NCI-H128 (cell line): ENCODE measurements around the gene BLTP2.
"Not testable (repeated sequence)": the region's sequence is repeated elsewhere in the genome, so short reads cannot be mapped to it uniquely, and the experiment has no call there.

Experiments used
- DNase-seq: peaks from one replicate; lab custom pipeline; 2025; ENCODE audit not compliant: unreplicated experiment; lab: John Stamatoyannopoulos, UW

Gene BLTP2

DNA sequence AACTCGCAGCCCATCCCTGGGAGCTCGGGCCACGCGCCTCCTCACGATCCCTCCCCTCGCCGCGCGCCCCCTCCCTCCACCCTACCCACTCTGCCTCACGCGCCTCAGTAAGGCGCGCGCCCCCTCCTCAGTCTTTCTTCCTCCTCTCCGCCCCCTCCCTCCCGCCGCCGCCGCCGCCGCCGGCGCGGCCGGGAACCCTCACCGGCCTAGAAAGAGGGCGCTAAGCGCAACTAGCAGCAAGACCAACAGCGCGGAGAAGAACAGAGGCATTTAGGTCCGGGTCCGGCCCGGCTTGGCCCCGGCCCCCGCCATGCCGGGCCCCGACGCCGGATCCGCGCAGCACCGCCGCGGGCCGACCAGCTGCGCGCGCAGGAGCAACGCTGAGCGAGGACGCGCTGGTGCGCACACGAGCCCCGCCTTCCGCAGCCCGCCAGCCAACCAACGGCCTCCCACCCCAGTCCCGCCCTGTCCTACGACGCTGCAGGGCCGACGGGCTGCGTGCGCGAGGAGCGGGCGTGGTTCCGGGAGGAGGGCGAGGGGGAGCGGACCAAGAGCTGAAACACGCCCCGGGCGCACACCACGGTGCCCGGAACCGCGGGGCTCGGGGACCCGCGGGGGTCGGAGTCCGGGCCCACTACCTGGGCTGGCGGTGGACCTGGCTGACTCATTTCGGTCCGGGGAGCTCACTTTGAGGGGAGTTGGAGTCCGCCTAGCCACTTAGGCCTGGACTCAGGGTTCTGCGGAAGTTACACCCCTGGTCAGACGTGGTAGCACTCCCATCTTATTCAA lies at the start of gene BLTP2:
BLTP2 (minus strand) TSS at position 372 of the 789 bp plus-strand sequence; CDS start at position 270, 102 bp downstream.
- peak; percentile 64 for DNase-seq

DNA sequence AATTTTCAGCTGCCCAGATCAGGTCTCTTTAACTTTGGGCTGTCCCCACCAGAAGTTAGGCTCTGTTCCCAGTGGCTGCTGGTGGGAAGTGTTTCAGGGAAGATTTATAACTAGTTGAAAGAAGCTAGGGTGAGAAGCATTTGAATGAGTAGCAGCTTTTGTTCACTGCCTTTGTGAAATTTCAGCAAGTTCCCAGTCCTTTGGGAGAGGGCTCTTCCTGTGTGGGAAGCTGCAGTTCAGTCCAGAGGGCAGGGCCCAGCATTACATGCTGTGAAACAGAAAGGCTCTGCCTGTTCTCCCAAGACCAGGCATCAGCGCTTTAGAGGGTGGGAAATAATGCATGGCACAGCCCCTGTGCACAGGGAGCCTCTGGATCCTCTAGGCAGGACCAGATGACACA lies 48.9 kb upstream of the BLTP2 start:
- DNase-seq, result no peak

DNA sequence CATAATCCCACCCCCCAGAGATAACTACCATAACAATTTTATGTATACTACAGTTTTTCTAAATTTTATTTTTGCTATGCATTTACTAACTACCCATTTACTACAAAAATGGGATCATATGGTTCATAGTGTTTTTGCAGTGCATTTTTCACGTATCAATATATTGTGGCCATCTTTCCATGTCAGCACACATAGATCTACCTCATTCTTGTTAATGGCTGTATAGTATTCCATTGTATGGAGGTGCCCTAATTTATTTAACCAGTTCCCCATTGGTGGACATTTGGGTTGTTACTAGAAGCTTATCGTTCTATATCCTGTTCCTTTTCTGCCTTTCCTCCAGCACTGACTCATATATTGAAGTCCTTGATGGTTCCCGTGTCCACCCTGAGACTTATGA lies 44.1 kb upstream of the BLTP2 start:
- DNase-seq, result no peak

DNA sequence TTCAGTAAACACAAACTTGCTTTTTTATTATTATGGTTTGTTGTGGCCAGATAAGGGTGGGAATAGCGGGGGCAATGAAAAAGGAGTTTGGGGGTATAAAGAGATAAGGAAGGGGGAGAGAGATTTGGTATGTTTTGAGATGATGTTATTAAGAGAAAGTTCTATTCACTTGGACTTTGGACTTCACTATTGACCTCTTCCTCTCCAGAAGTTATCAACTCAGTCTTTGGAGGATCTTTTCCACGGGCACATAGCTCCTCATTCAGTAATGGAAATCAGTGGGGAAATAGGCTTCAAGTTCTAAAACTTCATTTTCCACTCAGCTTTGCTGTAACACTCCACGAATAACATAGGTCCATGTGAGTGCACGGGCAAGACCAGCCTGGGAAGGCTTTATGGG lies 43.5 kb upstream of the BLTP2 start:
- DNase-seq, result no peak

DNA sequence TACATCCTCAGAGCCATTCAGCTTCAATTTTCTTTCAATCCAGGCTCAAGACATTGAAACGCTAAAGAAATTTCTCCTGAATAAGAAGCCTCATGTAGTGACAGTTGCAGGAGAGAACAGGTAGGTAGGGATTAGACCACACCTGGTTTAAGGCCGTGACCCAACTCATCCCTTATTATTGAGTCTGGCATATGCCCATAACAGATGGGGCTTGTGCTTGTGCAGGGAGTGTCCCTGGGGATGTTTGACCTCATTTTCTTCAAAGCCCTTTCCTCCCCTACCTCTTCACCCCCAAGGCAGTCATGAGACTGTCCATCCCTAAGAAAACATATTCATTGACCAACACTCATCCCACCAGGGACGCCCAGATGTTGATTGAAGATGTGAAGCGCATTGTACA lies 41.3 kb upstream of the BLTP2 start:
- DNase-seq, result no peak

DNA sequence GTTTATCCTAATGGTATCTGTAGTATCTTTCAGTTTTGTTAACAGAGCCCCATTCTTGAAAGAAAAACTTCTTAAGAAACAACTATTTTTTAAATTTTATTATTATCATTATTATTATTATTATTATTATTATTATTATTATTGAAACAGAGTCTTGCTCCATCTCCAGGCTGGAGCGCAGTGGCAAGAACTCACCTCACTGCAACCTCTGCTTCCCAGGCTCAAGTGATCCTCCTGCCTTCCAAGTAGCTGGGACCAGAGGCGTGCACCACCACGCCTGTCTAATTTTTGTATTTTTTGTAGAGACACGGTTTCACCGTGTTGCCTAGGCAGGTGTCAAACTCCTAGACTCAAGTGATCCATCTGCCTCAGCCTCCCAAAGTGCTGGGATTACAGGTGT lies 40.4 kb upstream of the BLTP2 start:
- no peak for DNase-seq

DNA sequence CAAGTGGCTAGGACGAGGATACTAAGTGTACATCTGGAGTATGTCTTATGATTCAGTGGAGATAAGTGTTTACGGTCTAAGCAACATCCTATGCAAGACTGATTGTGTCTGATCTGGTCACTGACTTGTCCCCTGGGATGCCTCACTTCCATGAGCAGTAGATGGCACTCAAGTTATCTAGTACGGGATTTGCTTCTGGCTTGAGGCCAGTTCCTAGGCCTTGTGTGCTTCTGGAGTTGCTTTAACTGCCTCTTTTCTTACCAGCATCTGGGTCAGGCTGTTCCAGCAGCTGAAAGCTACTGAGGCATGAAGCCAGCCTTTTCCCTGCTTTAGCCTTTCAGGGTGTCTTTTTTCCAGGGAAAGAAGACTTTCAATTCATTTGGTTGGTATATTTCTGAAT lies 40.0 kb upstream of the BLTP2 start:
- DNase-seq, result no peak

DNA sequence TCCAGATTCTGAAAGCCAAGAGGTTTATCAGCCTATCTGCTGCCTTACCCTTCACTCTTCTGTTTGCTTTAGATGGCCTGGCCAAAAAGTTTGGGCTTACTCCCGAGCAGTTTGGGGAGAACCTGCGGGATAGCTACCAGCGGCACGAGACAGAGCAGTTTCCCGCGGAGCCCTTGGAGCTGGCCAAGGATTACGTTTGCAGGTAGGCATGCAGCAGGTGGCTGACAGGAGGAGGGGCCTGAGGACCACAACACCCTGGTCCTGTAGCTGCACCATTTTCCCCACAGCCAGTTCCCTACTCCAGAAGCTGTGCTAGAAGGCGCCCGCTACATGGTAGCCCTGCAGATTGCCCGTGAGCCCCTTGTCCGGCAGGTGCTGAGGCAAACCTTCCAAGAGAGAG lies 37.7 kb upstream of the BLTP2 start:
- no peak for DNase-seq

DNA sequence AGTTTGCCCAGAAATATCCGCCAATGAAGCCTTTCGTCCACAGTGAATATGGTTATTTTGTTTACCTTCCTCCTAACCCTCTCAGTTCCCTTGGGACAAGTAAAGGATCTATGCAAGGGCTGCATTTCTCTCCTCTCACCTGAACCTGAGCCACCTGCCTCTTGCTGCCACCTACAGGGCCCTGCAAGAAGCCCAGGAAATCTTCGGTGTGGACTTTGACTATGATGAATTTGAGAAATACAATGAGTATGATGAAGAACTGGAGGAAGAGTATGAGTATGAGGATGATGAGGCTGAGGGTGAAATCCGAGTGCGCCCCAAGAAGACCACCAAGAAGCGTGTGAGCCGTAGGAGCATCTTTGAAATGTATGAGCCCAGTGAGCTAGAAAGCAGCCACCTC lies 31.0 kb upstream of the BLTP2 start:
- DNase-seq, result no peak

DNA sequence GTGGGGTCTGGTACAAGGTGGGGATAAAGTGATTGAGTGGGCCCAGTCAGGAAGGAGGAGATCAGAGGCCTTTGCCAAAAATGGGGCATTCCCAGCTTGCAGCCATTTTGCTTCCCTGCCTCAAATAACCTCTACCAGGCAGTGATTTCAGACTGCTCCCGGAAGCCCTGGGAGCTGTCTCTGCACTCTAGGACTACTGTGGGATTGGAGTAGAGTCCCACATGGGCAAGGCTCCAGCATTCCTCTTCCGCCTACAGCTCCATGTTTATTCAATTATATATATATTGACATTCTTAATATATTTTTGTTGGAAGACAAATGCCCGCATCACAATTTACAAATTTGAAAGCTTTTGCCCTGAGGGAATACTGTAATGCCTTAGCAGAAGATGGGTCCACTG lies 30.5 kb upstream of the BLTP2 start:
- DNase-seq, result no peak

DNA sequence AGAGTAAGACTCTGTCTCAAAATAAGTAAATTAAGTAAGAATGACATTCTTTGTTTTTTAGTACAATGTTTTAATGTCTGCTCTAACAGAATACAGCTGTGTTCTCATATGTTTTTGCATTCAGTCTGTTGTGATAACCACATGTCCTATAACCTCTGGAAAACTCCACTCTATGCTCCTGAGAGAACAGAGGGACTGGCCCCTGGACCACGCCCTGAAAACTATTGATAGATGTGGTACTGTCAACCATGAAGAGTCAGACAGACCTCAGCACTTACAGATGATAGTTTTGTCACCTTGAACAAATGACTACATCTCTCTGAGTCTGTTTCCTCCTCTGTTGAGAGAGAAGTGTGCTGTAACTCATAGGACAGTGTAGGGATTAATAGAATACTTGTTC lies 25.0 kb upstream of the BLTP2 start:
- DNase-seq, result no peak

DNA sequence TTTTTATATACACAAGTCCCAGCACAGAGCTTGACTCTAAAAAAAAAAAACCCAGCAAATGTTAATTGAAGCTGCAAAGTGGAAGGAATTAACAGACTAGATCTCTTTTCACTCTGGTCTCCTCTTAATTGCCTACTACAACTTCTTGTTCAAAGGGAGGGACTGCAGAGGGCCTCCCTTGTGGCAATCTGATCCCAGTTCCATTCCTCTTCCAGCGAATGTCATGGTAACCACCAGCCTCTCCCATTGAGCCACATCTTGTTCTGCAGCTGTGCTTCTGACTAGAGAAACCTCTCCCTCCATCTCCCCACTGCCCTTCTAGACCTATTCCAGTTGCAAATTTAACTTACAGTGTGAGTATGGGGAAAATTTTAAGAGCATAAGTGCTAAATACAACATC lies 22.9 kb upstream of the BLTP2 start:
- DNase-seq, result no peak

DNA sequence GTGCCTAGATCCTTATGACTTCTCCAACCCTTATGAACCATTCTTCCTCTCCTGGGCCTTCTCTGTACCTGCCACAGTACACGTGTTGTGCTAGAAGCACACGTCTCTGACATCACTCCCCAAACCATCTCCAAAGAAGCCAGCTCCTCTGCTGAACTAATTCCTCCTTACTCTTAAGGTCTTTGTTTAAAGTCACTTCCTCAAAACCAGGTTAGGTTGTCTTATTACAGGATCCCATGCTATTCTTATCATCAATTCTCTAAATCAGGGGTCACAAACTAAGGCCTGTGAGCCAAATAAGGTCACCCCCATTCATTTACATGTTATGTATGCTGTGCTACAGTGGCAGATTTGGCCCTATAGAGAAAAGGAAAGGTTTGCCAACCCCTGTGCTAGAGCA lies 21.0 kb upstream of the BLTP2 start:
- DNase-seq, result no peak

DNA sequence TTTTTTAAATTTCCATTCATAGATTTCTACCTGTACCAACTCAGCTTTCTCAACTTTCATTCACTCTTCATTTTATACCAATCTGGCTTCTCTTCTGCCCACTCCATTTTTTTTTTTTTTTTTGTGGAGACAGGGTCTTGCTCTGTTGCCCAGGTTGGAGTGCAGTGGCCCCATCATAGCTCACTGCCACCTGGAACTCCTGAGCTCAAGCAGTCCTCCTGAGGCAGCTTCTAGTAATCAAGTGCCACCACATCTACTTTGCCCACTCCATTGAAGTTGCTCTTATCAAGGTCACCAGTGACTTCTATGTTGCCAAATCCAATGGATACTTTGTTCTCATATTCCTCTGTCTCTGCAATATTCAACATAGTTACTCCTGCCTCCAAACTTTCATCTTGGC lies 18.8 kb upstream of the BLTP2 start:
- DNase-seq, result no peak

DNA sequence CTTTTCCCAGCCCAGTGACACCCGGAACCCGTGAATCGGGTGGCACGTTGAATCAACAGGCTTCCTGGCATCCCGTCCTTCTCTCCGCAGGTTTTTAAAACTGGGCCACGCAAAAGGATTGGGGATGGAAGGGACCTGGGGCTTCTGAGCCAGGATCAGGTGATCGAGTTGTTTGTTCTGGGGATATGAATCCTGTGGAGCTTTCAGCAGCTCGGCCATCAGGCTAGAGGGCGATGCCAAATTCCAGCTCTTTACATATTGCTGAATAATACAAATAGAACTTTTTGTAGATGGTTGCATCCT lies 17.5 kb upstream of the BLTP2 start:
- DNase-seq, result no peak

DNA sequence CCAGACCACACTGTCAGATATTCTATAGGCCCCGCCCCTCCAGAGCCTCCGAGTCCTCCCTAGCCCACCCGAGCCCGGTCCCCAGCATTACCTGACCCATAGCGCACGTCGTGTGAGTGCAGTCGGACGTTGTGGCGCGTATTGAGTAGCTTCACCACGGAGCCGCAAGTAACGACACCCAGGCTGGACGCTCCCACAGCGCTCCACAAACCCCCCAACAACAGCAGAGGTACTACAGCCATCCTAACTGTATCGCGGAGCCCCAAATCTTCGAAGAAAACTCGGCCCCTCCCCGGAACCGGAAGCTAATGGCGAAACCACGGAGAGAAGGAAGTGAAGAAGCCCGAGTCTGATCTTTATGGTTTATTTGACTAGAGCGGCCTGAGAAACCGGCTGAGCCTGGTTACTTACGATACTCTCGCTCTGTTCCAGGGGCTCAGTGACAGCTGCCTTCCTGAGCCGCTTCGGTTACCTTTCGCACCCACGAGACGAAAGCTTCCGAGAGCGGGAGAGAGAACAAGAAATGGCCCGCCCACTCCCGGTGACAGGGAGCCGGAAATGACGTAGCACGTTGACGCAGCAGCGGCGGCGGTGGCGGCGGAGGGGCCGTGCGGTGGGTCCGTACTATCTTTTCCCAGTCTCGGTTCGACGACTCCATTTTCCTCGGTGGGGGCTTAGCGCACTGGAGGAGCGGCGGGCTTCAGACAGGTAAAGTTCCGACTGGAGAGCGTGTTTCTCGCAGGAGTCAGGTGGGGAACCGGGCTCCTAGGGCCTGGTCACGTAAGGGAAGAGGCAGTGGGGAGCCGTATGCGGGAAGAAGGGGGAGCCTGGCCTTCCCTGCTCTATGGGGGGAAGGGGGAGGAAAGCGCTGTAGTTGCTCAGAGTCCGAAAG lies 16.9 kb upstream of the BLTP2 start, which contains the start of the genes SDF2 and SUPT6H:
SDF2 (minus strand) TSS at position 272 of the 892 bp plus-strand sequence; CDS start at position 242, 30 bp downstream.
SUPT6H (plus strand) TSS at position 571 of the 892 bp plus-strand sequence. CDS start 11,197 bp downstream, outside the sequence.
- peak; percentile 53 for DNase-seq

DNA sequence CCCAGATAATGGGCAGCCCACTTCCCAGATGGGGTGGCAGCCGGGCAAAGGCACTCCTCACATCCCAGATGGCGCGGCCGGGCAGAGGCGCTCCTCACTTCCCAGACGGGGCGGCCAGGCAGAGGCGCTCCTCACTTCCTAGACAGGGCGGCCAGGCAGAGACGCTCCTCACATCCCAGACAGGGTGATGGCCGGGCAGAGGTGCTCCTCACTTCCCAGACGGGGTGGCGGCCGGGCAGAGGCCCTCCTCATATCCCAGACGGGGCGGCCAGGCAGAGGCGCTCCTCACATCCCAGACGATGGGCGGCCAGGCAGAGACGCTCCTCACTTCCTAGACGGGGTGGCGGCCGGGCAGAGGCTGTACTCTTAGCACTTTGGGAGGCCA lies 14.5 kb upstream of the BLTP2 start:
- not testable (repeated sequence) for DNase-seq

DNA sequence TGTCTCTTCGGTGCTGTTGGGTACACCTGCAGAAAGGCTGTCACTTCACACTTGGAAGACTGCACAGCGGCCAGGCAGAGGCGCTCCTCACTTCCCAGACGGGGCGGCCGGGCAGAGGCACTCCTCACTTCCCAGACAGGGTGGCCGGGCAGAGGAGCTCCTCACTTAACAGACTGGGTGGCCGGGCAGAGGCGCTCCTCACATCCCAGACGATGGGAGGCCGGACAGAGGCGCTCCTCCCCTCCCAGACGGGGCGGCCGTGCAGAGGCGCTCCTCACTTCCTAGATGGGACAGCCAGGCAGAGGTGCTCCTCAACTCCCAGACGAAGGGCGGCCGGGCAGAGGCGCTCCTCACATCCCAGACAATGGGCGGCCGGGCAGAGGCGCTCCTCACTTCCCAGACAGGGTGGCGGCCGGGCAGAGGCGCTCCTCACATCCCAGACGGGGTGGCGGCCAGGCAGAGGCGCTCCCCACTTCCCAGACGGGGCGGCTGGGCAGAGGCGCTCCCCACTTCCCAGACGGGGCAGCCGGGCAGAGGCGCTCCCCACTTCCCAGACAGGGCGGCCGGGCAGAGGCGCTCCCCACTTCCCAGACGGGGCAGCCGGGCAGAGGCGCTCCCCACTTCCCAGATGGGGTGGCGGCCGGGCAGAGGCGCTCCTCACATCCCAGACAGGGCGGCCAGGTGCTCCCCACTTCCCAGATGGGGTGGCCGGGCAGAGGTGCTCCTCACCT lies 14.0 kb upstream of the BLTP2 start:
- not testable (repeated sequence) for DNase-seq

DNA sequence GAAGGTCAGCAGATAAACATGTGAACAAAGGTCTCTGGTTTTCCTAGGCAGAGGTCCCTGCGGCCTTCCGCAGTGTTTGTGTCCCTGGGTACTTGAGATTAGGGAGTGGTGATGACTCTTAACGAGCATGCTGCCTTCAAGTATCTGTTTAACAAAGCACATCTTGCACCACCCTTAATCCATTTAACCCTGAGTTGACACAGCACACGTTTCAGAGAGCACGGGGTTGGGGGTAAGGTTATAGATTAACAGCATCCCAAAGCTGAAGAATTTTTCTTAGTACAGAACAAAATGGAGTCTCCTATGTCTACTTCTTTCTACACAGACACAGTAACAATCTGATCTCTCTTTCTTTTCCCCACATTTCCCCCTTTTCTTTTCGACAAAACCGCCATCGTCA lies 13.4 kb upstream of the BLTP2 start:
- not testable (repeated sequence) for DNase-seq

DNA sequence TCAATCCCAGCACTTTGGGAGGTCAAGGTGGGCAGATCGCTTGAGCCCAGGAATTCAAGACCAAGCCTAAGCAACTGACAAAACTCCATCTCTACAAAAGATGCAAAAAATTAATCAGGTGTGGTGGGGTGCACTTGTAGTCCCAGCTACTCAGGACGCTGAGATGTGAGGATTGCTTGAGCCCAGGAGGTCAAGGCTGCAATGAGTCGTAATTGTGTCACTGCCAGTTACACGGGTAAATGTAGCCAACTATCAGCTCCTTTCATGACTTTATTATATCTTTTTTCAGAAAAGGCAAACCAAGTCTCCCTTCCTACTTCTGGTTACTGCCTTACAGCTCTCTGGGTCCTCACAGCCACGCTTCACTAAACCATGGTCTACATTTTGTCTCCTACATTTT lies 12.8 kb upstream of the BLTP2 start:
- DNase-seq, result no peak

DNA sequence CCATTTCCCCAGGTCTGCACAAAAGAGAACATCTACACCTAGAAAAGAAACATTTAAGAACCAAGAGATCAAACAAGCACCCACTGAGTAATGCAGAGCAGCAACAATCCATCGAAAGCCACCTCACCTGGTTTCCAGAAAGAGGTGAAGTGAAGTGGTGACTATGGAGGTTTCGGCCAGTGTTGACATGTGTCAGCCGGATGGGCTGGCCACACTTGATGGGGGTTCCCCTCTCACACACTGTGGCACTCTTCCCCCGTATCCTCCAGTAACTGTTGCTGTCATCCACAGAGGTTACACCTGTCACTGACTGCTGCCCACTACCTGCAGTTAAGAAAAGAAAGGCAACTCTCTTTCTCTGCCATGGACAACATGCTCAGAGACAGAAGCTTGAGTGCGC lies 10.2 kb upstream of the BLTP2 start:
- no peak for DNase-seq

DNA sequence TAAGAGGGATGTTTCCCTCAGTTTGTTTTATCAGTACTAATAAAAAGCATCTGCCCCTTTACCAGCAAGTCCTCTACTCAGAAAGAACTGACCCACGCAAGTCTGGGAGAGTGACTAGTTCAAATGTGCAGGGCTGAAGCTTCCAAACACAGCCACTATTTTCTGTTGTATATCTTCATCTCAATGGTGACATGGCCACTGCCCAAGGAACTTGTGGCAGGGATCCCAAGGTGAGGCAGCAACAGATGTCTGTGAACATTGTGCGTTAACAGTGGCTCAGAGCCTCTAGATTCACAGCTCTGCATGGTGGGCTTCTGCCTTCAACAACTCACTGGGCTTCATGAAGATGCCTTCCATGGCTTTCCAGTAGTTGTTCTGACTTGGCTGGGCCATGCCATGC lies 3.7 kb upstream of the BLTP2 start:
- DNase-seq, result no peak
